HG03460 (cell line): ENCODE data around the gene CD1C.
A peak's percentile ranks its signal among the peaks of the same experiment; 100 is the strongest.
"Not testable (repeated sequence)": the region's sequence is repeated elsewhere in the genome, so short reads cannot be mapped to it uniquely, and the experiment has no call there.

Experiments used
- ATAC-seq: cut with Tn5 transposase; IDR thresholded peaks from one replicate; pipeline ENCODE4 v1.9.1; 2021; ENCODE audit not compliant: unreplicated experiment

CD1C gene

DNA sequence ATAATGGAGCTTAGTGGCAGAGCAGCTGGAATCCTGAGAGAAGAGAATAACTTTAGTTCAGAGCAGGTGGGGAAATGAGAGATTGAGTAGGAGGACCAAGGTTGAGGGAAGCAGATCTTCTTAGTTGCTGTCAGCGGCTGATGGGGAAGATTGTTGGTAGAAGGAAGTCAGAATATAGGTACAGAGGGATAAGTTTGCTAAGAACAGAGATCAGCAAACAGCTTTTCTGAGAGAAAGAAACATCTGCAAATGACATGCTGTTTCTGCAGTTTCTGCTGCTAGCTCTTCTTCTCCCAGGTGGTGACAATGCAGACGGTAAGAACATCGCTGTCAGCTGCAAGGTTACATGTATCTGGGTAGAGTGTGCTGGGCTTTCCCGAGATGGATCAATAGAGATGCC is at the start of gene CD1C:
Gene CD1C (plus strand): TSS at position 113 of the 400 bp plus-strand sequence. CDS start 142 bp downstream, at position 255.
- ATAC-seq = no peak

DNA sequence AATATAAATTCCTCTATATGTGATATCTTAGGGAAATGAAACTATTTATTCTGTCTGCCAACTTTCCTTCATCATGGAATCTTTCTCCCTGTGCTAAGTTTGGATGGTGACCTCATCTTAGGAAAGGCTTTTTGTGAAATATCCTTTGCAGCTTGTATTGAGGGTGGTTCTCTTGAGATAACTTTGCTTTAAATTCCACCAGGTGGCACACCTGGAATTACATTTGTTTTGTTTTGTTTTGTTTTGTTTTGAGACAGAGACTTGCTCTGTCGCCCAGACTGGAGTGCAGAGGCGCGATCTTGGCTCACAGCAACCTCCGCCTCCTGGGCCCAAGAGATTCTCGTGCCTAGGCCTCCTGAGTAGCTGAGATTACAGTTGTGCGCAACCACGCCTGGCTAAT is 43.1 kb upstream of the CD1C start:
- ATAC-seq = no peak

DNA sequence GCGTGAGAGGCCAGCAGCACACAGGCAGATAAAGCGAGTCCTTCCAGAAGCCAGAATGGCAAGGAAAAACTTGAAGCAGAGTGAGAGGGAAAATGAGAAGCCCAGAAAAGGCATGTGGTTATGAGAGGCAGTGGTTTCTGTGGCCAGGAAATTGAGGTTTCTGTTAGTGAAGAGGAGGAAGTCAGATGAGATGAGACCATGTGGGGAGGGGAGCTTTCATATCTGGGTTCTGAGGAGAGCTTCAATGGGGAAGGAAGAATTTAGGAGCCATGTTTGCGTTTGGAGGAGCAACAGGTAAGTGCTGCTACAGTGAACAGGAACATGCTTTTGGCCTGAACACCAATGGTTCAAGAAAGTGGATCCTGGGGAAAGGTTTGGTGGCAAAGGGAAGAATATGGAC is 41.6 kb upstream of the CD1C start:
- ATAC-seq = no peak

DNA sequence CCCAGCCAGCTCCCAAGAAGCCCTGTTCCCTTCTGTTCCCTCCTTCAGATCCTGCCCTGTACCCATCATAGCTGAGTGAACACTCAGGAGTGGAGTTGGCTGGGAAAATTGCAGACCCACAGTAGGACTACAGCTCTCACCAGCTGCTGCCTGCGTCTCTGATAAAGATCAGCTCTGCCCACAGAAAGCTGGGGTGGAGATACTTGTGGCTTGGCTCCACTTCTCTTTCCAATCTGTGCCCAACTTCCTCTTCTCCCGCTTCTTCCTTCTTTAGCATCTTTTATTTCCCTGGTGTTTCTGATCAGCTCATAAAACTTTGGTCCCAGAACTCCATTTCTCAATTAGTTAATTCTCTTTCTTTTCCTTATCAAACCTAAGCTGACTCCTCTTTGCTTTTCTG is 41.0 kb upstream of the CD1C start:
- no peak for ATAC-seq

DNA sequence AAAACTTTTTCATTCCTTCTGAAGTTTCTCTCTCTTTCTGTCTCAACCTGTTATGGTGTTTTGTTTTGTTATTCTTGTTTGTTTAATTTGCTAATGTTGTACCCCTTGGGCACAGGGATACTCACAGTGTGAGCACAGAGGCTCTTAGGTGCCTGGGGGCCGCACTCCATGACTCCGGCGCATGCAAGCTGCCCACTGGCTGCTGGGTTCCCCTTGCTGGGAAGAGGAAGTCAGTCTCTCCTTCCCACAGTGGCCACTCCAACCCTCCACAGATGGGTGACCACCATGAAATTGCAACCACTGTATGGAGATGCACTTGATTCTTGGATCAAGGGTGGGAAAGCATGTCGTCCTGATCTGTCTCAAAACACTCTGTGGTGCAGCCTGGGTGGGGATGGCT is 40.1 kb upstream of the CD1C start:
- no peak for ATAC-seq

DNA sequence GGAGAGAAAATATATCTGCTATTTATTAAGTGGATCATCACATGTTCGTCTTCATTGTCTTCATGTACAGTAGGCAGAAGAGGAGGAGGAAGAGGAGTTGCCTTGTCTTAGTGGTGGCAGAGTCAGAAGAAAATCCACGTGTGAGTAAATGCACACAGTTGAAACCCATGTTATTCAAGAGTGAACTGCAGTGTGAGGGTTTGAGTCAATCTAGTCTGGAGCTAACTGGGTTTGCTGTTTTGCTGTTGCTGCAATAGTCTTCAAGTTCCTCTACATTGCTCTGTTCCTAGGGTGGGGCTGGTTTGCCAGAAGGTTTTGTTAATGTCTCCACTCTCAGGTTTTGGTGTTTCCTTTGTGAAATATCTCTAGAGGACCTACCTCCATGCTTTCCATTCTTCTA is 38.6 kb upstream of the CD1C start:
- no peak for ATAC-seq

DNA sequence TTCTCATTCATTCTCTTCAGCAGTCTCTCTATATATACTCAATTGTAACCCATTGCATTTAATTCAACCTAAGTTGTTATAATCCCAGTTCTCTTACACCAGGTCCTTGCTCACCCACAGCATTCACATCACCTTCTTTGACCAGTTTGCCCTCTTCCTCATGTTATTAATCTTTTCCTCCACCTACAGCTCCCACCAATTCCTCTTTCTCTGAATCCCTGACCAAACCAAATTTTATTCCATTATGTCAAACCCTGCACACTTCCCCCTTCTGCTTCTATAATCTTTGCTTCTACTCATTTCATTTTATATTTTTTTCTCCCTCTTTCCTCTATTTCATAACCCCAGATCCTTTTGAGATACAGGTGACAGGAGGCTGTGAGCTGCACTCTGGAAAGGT is 34.1 kb upstream of the CD1C start:
- ATAC-seq = no peak

DNA sequence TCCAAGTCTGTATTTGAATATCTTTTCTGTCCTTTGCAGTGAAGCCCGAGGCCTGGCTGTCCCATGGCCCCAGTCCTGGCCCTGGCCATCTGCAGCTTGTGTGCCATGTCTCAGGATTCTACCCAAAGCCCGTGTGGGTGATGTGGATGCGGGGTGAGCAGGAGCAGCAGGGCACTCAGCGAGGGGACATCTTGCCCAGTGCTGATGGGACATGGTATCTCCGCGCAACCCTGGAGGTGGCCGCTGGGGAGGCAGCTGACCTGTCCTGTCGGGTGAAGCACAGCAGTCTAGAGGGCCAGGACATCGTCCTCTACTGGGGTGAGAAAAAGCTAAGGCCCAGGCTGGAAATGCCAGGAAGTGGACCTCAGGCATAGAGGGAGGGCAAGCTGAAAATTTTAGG is 33.0 kb upstream of the CD1C start:
- not testable (repeated sequence) for ATAC-seq

DNA sequence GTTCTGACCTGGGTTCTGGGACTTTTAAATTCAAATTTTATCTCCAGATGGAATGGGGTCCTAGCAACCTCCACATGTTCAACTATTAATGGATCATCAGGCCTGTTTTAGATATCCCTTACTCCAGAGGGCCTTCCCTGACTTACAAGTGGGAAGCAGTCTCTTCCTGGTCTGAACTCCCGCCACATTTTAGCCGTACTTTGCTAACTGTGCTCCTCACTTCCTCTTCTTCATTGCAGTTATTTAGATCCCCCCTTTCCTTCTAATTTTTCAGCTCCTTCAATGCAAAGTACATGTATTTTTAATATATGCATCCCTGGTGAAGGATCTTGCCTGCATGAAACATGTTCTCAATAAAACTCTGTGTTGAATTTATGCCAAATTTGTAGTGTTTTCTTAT is 31.8 kb upstream of the CD1C start:
- ATAC-seq = no peak

DNA sequence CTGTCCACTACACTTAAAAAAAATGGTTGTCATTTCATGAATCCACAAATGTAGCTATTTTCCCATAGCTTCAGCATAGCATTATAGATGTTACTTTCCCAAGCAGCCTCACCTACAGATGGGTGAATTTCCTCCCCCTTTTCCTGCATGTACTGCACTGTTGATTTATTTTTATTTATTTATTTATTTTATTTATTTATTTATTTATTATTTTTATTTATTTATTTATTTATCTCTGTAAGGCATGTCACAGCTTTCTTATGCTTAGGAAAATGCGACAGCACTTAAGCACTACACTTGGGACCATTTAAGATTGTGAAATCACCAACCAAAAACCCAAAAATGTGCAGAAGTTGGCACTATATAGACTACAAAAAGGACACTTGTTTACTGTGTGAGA is 30.6 kb upstream of the CD1C start:
- no peak for ATAC-seq

DNA sequence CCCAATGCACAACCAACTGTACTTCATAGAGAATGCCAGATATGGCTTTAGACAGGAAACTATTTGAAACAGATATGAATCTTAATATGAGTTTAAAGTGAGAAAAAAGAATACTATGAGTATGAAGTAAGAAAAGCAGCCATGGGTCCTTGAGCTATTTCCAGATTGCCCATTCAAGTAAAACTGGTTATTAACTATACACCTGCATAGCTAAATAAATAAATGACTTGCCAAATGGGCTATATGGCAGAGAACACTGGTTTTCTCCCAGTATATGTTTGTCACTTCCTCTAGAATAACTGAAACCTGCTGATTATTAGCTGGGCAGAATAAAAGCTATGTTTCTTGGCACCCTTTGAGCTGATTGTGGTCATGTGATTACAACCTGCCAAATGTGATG is 17.0 kb upstream of the CD1C start:
- no peak for ATAC-seq

DNA sequence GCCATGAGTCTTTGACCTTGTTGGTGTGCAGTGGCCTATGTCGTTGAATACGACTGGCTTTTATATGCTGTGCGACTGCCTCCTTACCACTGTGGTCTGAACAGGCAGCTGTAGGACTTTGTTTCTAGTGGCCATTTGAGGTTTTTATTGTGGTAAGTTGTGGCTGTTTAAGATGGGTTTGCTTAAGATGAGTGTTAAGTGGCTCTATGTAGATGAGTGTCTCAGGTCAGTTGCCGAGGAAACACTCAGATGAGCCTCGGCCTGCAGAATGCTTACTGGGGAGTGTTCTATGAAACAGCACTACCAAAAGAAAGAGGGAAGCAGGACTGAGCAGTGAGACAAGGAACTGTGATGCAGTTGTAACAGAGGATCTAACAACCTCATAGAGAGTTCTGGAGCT is 14.9 kb upstream of the CD1C start:
- ATAC-seq = peak; percentile 74

DNA sequence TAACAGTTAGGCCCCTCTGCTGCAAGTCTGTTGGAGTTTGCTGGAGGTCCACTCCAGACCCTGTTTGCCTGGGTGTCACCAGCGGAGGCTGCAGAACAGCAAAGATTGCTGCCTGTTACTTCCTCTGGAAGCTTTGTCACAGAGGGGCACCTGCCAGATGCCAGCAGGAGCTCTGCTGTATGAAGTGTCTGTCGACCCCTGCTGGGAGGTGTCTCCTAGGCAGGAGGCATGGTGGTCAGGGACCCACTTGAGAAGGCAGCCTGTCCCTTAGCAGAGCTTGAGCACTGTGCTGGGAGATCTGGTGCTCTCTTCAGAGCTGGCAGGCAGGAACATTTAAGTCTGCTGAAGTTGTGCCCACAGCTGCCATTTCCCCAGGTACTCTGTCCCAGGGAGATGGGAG is 7.3 kb upstream of the CD1C start:
- ATAC-seq = not testable (repeated sequence)

DNA sequence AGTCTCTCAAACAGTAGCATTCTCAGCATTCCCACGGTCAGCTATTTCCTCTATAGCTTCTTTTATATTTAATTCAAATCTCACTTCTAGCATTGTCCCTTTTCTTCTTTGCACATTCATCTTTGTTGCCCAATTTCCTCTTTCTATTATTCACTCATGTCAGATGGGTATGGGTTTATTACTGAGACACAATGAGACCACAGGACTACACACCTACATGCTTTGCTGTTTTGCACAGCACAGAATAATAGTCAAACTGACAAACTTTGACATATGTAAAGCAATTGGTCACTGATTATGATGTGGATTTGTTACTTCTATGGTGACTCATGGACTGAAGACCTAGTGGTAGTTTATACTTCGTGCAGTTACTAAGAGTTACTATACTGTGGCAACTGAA is 5.8 kb upstream of the CD1C start:
- ATAC-seq = peak; percentile 58

DNA sequence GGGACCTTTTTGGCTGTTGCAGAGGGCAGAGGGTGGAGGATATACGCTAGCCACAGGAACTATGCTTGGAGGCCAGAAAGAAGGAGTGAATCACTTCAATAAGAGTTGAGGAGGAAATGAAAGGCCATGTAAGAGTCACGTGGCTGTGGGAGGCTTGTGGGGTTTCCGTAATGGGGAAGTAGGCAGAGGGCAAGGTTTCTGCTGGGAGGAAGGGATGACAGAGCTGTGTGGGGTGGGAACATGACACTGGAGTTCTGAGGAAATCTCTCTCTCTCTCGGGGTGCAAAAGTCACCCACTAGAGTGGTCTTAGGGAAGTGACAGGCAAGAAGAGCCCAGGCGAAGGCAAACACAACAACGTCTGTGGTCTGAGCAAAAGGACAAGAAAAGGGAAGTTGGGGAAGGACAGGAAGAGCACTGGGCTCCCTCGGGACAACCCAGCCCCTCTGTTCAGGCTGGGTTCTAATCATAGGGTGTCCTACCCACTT is 3.9 kb upstream of the CD1C start:
- peak; percentile 60 for ATAC-seq

DNA sequence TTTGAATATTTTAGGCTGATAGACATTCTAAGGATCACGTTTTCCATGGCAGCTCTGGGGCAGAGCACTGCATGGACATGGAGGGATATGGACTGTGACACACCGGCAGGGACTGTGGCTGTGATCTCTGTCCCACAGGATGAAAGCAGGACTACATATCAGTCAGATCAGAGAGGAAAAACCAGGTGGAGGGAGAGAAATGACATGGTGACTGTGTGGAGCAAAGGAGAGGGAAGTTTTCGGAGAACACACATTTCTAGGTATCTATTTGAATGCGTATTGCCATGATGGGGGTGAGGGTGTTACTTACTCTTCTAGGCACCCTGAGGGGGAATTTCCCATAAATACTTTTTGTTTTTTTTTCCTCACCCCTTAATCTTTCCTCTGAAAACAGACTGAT is 3.2 kb upstream of the CD1C start:
- ATAC-seq = no peak

DNA sequence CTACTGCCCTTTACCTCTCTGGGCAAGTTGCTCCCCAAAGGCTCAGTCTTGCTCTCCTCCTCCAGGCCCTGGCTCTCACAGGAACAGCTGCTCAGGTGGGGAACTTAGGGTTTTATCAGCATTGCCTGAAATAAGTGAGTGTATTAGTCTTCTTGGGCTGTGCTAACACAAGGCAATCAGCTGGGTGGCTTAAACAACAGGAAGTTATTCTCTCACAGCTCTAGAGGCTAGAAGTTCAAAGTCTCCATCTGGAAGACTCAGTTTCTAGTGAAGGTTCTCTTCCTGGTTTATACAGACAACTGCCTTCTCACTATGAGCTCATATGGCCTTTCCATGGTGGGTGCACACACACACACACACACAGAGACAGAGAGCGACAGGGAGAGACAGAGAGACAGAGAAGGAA is 2.8 kb upstream of the CD1C start:
- ATAC-seq = no peak

DNA sequence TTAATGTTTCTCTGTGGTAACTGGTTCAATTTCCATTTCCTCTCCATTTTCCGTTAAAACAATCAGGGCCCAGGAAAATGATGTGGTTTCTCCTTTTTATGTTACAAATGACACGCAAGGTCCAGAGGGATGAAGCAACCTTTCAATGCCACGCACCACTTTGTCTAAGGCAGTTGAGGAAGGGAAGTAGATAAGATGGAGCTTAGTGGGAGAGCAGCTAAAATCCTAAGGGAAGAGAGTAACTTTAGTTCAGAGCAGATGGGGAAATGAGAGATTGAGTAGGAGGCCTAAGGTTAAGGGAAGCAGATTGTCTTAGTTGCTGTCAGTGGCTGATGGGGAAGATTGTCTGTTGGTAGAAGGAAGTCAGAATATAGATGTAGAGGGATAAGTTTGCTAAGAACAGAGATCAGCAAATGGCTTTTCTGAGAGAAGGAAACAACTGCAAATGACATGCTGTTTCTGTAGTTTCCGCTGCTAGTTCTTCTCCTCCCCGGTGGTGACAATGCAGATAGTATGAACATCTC is 660 bp downstream of the CD1C start:
- ATAC-seq = no peak

DNA sequence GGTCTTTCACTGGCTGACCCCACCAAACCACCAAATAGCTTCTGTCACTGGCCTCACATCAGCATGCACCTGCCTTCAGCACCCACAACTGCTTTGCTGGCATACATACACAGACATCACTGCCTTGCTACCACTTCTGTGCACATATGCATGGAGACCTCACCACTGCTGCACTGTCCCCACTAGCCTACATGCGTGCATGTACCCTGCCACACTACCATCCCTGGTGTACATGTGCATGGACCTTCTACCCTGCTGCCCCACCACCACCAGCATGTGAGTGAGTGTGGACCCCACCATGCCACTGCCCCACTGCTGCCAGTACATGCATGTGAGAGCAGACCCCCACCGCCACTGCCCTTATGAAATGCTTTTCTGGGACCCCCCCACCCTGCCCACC is 6.1 kb downstream of the CD1C start:
- no peak for ATAC-seq

DNA sequence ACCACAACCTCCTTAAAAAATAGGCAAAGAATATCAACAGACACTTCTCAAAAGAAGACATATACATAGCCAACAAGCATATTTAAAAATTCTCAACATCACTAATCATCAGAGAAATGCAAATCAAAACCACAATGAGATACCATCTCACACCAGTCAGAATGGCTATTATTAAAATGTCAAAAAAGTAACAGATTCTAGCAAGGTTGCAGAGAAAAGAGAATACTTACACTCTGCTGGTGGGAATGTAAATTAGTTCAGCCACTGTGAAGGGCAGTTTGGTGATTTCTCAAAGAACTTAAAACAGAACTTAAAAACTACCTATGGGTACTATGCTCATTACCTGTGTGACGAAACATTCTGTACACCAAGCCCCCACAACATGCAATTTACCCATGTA is 20.9 kb downstream of the CD1C start:
- ATAC-seq = no peak

DNA sequence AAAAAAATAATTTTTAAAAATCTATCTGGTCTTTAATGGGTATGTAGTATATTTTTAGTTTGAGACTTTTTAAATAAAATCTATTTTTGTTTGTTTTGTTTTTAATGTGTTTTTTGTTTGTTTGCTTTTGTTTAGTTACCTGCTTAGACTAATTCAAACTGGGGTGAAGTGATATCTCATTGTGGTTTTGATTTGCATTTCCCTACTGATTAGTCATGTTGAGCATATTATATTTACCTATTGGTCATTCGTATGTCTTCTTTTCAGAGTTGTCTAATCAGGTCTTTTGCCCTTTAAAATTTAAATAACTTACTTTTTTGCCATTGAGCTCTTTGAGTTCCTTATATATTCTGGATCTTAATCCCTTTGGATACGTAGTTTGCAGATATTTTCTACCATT is 21.3 kb downstream of the CD1C start:
- no peak for ATAC-seq

DNA sequence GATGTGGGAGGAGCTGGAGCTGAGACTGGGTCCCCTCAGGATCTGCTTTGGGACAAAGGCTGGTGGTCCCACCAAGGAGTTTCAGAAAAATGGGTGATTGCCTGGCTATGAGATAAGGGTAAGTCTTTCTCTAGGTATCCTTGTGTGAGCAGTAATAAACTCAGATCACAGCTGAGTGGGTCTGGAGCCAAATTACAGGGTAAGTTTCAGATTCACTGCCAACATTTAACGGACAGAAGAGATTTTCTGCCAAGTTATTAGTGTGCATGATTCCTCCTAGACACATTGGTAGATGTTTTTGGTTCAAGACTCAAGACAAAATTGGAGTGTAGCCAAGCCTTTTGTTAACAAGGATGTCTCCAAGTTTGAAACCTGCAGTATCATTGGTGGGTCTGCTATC is 34.1 kb downstream of the CD1C start:
- ATAC-seq = no peak

DNA sequence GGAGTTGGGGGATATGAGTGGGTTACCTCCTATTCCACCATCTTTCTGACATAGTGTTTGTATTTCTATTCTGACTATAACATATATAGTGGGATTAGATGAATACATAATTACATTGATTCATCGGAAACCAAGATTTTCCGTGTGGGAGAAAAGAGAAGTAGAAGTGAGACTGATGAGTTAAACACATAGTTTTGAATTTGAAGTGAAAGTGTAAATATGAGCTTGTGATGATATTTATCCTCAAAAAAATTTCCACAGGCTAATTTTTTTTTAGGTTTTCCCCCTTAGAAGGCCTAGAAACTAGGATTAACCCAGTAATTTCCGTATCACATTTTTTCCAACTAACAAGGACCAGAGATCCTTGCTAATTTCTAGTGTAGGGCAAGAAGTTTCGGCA is 34.7 kb downstream of the CD1C start:
- no peak for ATAC-seq

DNA sequence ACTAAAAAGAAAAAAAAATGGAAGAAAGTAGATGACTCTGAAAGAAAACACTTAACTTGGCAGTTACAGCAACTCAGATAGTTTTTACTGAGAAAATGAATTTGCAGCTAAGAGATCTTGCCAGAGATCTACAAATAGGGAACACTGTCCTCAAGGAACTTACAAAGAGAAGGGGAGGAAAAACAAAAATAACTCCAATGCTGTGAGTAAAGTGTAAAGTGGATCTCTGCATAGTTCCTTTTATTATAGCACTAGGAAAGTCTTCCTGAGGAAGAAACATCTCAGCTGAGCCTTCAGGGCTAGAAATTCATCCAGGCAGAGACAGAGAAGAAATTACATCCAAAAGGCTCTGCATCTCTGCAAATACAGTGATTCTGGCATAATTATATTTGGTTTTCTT is 37.8 kb downstream of the CD1C start:
- no peak for ATAC-seq
